Measurements from ENCODE around the gene UBE2J1.
"Not testable (repeated sequence)": the region's sequence is repeated elsewhere in the genome, so short reads cannot be mapped to it uniquely, and the experiment has no call there.

Gene UBE2J1

GRCh38 chr6:89321131-89321970 is 31.2 kb downstream of the UBE2J1 start:
- DNase-seq (ENCODE audit: low read depth in 1 of 2, low spot score in 1 of 2) = no peak

GRCh38 chr6:89320012-89320559 is 32.4 kb downstream of the UBE2J1 start:
- no peak for DNase-seq (ENCODE audit: low read depth in 1 of 2, low spot score in 1 of 2)

DNA sequence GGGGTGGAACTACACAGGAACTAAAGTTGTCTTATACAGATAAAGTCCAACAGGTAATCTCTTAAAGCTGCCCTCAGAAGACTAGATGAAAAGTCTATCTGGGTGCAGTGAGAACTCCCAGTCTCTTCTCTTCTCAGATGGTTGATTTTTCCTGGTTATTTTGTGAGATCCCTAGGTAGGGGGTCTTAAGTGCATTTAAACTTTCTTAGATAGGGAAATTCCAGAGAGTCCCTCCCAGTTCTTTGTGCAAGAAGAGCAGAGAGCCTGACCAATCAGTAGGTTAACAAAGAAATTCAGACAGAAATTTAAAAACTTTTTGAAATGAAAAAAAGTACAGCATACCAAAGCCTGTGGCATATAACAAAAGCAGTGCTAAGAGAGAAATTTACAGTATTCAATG is 35.5 kb downstream of the UBE2J1 start:
- no peak for DNase-seq (ENCODE audit: low read depth in 1 of 2, low spot score in 1 of 2)

DNA sequence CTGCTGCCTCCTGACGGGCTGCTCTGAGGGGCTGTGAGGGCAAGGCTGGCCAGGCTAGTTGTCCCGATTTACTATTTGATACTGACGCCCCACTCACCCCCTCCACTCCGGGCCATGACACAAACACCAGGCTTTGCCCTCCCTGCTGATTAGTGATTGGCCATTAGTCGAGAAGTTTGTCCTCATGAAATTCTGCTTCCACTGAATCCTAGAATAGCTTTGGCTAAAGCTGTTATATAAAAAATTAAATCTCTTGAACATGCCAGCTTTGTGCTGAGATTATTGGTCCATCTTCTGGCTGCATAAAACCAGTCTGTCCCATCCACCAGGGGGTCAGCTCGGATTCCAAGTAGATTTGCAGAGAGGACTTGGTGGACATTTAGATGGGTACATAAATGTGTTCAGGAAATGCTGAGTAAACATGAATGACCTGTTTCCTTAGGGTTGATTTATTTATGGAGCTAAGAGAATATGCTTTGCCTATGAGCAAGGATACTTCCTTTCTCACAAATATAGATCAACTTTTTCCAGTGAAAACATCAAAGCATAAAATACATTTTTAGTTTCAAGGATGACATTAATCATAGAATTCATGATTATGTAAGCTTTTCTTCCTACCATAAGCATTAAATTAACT is 37.2 kb downstream of the UBE2J1 start, which contains the start of gene GABRR2:
TSS of gene GABRR2 (minus strand) at position 51 of the 637 bp plus-strand sequence. CDS start 134 bp downstream, outside the sequence.
- no peak for DNase-seq (ENCODE audit: low read depth in 1 of 2, low spot score in 1 of 2)

DNA sequence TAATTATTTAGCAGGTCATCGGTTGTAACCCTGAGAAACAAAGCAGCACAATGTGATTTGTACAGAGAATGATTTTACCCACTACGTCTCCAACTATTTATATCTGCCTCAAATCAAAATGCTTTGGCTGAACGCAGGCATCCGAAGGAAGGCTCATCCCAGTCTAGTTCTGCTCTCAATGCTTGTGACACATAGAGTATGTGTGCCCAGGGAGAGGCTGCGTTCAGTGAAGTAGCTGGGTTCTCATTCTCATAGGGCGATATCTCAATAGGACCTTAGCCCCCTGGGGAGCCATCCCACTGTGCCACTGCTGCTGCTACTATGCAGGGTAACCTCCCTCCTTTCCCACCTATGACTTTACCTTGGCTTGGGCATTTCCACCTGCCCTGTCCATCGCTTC is 37.8 kb downstream of the UBE2J1 start:
- DNase-seq (ENCODE audit: low read depth in 1 of 2, low spot score in 1 of 2) = no peak

- no peak for DNase-seq (ENCODE audit: low read depth in 1 of 2, low spot score in 1 of 2)
Observed at GRCh38 chr6:89313006-89313405, 39.5 kb downstream of the UBE2J1 start.

- no peak for DNase-seq (ENCODE audit: low read depth in 1 of 2, low spot score in 1 of 2)
Observed at GRCh38 chr6:89311853-89312531, 40.5 kb downstream of the UBE2J1 start.

DNA sequence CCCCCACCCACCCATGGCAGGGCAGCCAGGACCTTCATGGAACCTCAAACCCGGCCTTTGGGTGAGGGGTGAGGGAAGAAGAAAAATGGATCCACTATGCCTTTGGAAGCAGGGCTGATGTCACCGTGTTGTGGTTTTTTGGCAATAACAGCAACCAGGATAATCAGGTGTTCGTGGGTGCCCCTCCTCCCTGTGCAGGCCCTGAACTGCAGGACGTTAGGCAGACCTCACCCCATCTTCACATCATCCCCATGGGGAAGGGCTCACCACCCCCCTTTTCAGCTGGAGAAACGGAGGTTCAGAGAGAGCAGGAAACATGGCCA is 41.0 kb downstream of the UBE2J1 start:
- DNase-seq (ENCODE audit: low read depth in 1 of 2, low spot score in 1 of 2) = no peak

DNA sequence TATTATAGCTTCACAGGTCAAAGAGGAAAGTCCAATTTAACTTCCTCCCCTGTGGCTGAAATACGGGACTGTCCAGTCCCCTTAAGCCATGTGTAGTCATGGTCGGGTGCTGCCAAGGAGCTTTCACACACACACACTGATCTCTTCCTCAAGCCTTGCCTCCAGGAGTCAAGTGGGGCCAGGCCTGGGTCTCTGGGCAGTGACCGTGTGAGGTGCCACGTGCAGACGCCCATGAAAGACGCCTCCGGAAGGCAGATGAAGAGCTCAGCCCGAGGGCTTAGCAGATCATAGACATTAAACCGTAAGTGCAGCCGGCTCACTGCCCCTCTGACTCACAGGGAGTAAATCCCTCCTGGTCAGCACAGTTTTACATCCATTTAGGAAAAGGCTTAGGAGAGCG is 41.6 kb downstream of the UBE2J1 start:
- no peak for DNase-seq (ENCODE audit: low read depth in 1 of 2, low spot score in 1 of 2)

GRCh38 chr6:89308525-89309395 is 43.8 kb downstream of the UBE2J1 start:
- no peak for DNase-seq (ENCODE audit: low read depth in 1 of 2, low spot score in 1 of 2)

DNA sequence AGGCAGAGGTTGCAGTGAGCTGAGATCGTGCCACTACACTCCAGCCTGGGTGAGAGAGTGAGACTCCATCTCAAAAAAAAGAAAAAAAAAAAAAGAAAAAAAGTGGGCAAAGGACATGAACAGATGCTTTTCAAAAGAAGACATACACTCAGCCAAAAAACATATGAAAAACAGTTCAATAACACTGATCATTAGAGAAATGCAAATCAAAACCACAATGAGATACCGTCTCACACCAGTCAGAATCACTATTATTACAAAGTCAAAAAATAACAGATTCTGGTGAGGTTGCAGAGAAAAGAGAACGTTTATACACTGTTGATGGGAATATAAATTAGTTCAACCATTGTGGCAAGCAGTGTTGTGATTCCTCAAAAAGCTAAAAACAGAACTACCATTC is 48.0 kb downstream of the UBE2J1 start:
- DNase-seq (ENCODE audit: low read depth in 1 of 2, low spot score in 1 of 2) = not testable (repeated sequence)

- no peak for DNase-seq (ENCODE audit: low read depth in 1 of 2, low spot score in 1 of 2)
Observed at GRCh38 chr6:89302936-89303335, 49.6 kb downstream of the UBE2J1 start.

DNA sequence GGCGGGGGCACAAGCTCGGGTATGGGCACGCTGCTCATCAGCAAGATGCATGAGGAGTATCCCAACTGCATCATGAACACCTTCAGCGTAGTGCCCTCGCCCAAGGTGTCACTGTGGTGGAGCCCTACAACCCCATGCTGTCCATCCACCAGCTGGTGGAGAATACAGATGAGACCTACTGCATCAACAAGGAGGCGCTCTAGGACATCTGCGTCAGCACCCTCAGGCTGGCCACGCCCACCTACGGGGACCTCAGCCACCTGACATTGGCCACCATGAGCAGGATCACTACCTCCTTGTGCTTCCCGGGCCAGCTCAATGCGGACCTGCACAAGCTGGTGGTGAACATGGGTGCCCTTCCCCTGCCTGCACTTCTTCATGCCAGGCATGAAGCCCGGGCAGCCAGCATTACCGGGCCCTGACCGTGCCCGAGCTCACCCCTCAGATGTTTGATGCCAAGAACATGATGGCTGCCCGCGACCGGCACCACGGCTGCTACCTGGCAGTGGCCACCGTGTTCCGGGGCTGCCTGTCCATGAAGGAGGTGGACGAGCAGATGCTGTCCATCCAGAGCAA is 50.2 kb downstream of the UBE2J1 start:
- DNase-seq (ENCODE audit: low read depth in 1 of 2, low spot score in 1 of 2) = no peak

GRCh38 chr6:89301586-89302194 is 50.8 kb downstream of the UBE2J1 start:
- no peak for DNase-seq (ENCODE audit: low read depth in 1 of 2, low spot score in 1 of 2)

DNA sequence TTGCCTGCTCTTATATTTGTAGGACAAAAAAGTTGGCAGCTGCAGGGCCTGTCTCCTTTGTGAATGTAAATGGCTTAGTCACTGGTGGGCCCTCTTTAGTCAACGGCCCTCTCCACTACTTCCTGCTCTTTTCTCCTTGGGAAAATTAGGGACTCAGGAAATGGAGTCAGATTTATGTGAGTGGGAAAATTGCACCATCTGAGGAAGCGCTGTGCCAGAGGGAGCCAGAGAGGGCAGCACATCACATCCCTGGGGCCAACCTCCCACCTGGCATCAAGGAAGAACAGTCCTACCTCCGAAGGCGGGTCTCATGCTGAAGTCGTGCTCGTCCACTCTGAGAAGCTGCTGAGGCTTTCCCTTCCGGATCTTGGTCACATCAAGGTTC is 53.1 kb downstream of the UBE2J1 start:
- no peak for DNase-seq (ENCODE audit: low read depth in 1 of 2, low spot score in 1 of 2)

GRCh38 chr6:89298680-89299465 is 53.6 kb downstream of the UBE2J1 start:
- peak in 1 of 2 donors; percentile 14 for DNase-seq (ENCODE audit: low read depth in 1 of 2, low spot score in 1 of 2)

DNA sequence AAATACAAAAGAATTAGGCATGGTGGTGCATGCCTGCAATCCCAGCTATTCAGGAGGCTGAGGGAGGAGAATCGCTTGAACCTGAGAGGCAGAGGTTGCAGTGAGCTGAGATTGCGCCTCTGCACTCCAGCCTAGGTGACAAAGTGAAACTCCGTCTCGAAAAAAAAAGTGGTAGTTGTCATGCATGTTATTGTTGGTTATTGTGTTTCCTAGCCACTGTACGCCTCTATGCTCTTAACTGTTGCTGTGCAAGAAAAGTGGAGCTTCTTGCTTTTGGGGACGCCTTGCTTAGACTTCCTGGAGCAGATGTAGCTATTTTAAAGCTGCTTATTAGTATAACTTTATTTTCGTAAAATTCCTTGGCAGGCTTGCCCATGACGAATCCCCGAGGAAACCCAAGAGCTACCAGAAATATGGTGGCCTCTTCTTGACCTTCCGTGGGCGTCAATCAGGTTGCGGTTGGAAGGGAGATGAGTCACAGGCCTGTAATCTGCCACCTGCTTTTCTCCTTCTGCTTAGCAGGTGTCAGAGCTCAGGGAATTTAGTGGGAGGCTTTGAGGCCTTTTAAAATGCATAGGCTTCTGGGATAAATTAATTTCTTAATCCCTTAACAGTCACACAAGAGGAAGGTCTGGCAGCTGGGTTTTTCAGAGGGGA is 54.7 kb downstream of the UBE2J1 start:
- peak; percentile 20 to 45 for DNase-seq (ENCODE audit: low read depth in 1 of 2, low spot score in 1 of 2)

GRCh38 chr6:89295981-89296380 is 56.5 kb downstream of the UBE2J1 start:
- no peak for DNase-seq (ENCODE audit: low read depth in 1 of 2, low spot score in 1 of 2)

DNA sequence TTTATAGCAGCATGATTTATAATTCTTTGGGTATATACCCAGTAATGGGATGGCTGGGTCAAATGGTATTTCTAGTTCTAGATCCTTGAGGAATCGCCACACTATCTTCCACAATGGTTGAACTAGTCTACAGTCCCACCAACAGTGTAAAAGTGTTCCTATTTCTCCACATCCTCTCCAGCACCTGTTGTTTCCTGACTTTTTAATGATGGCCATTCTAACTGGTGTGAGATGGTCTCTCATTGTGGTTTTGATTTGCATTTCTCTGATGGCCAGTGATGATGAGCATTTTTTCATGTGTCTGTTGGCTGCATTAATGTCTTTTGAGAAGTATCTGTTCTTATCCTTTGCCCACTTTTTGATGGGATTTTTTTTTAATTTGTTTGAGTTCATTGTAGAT is 57.4 kb downstream of the UBE2J1 start:
- not testable (repeated sequence) for DNase-seq (ENCODE audit: low read depth in 1 of 2, low spot score in 1 of 2)
